Endothelial cell of umbilical vein (primary cell): ENCODE measurements around the gene TERC.

Source experiments
- EZH2 ChIP-seq: IDR thresholded peaks from 2 replicates; pipeline ENCODE4 v1.6.1; 2012; ENCODE audit warnings: borderline replicate concordance, low read depth, mild to moderate bottlenecking, moderate library complexity, low read length, inconsistent platforms; ENCODE audit not compliant: severe bottlenecking
- FOS ChIP-seq: IDR thresholded peaks from 2 replicates; pipeline ENCODE4 v1.6.1; 2011; ENCODE audit warnings: mild to moderate bottlenecking, low read length, moderate library complexity, borderline replicate concordance; ENCODE audit not compliant: insufficient read depth
- GATA2 ChIP-seq: IDR thresholded peaks from 2 replicates; pipeline ENCODE4 v1.7.0; 2011; ENCODE audit warnings: low read depth, mild to moderate bottlenecking, moderate library complexity, mixed read lengths, low read length; ENCODE audit not compliant: insufficient read length, insufficient read depth
- JUN ChIP-seq: IDR thresholded peaks from 2 replicates; pipeline ENCODE4 v1.6.1; 2011; ENCODE audit warnings: borderline replicate concordance, low read depth; ENCODE audit not compliant: insufficient read length, insufficient read depth
- MYC ChIP-seq: IDR thresholded peaks from one replicate; pipeline ENCODE4 v1.6.1; 2011; ENCODE audit warnings: mild to moderate bottlenecking, low read depth, low read length
- POLR2A ChIP-seq: IDR thresholded peaks from 2 replicates; pipeline ENCODE4 v1.6.1; 2012; ENCODE audit warnings: low read depth, mild to moderate bottlenecking, control low read depth, low read length
- POLR2AphosphoS5 ChIP-seq: IDR thresholded peaks from 2 replicates; pipeline ENCODE4 v1.6.1; 2012; ENCODE audit warnings: low read depth, mild to moderate bottlenecking, control low read depth, low read length, moderate library complexity; ENCODE audit not compliant: insufficient read depth
- TF ChIP-seq, protein P1 (sequence below), 2 donors: IDR thresholded peaks; 1 replicate in 1 of 2; 2 replicates in 1 of 2; pipeline ENCODE4 v1.5.1; 2011; ENCODE audit warnings: low read length in 2 of 2, mild to moderate bottlenecking in 2 of 2, moderate library complexity in 2 of 2, control low read depth in 1 of 2, inconsistent platforms in 1 of 2, low read depth in 1 of 2; ENCODE audit not compliant: insufficient read depth in 1 of 2; ENCODE audit errors: extremely low read depth in 1 of 2
- TF ChIP-seq, protein P2 (sequence below): IDR thresholded peaks from 2 replicates; pipeline ENCODE4 v1.6.1; 2011; ENCODE audit not compliant: insufficient read depth, insufficient read length

DNA sequence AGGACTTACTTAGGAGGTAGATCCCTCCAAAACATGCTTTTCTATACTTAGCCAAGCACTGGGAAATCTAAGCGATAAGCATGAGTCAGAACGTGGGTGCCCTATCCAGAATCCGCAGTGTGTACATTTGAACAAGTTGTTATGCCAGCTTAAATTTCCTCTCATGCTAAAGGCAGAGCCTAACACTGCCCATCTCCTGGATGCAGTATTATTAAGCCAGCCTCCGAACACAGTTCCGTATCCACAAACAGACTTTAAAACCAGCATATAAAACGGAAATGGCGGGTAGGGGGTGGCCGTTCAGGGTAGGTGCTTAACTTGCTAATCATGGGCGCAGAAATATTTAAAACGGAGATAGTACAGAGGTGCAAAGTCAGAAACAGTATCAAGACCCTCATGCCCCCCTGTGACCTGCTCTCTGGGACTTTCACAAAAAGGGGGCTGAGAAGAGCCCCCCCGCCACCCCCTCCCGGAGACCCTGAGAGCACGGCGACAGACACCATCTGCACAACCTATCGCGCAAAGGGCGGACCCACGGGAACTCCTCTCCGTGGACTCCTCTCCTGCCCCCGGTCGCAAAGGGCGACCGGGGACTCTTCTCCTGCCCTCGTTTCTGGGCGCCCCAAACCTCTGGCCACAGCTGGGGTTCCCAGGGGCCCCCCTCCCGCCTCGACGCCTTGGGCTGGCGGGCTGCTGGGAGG, 46.9 kb upstream of the TERC start:
- TF ChIP-seq, protein P1, sequence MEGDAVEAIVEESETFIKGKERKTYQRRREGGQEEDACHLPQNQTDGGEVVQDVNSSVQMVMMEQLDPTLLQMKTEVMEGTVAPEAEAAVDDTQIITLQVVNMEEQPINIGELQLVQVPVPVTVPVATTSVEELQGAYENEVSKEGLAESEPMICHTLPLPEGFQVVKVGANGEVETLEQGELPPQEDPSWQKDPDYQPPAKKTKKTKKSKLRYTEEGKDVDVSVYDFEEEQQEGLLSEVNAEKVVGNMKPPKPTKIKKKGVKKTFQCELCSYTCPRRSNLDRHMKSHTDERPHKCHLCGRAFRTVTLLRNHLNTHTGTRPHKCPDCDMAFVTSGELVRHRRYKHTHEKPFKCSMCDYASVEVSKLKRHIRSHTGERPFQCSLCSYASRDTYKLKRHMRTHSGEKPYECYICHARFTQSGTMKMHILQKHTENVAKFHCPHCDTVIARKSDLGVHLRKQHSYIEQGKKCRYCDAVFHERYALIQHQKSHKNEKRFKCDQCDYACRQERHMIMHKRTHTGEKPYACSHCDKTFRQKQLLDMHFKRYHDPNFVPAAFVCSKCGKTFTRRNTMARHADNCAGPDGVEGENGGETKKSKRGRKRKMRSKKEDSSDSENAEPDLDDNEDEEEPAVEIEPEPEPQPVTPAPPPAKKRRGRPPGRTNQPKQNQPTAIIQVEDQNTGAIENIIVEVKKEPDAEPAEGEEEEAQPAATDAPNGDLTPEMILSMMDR (IDR thresholded peaks at IDR 0.05; ENCODE audit: extremely low read depth in 1 of 2, insufficient read depth in 1 of 2, low read depth in 1 of 2, low read length in 2 of 2): no peak
- TF ChIP-seq, protein P2, sequence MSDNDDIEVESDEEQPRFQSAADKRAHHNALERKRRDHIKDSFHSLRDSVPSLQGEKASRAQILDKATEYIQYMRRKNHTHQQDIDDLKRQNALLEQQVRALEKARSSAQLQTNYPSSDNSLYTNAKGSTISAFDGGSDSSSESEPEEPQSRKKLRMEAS: no peak
- TF ChIP-seq POLR2A (no peak), GATA2 (no peak), POLR2AphosphoS5 (no peak), EZH2 (no peak), FOS (no peak), JUN (no peak), MYC (no peak)
